DMS 273 (cell line): Measurements from ENCODE around the gene ARL3.
A peak's percentile ranks its signal among the peaks of the same experiment; 100 is the strongest.

Experiments
- DNase-seq: peaks from one replicate; lab custom pipeline; 2025; ENCODE audit not compliant: unreplicated experiment; lab: John Stamatoyannopoulos, UW

ARL3 gene

DNA sequence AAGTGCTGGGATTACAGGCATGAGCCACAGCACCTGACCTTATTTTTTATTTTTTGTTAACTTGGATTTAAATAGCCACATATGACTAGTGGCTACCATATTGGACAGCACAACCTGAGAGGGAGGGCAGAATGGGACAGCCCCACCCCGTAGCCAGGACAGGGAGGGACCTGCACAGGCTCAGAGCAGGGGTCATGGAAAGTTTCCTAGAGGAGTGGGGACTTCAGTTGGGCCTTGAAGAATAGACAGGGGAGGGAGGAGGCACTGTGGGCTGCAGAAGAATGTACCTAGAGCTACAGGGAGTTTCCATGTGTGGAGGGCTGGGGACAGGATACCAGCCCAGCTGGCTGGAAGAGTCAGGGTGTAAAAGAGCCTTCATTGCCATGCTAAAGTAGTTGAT, 61.1 kb downstream of the ARL3 start:
- no peak for DNase-seq

DNA sequence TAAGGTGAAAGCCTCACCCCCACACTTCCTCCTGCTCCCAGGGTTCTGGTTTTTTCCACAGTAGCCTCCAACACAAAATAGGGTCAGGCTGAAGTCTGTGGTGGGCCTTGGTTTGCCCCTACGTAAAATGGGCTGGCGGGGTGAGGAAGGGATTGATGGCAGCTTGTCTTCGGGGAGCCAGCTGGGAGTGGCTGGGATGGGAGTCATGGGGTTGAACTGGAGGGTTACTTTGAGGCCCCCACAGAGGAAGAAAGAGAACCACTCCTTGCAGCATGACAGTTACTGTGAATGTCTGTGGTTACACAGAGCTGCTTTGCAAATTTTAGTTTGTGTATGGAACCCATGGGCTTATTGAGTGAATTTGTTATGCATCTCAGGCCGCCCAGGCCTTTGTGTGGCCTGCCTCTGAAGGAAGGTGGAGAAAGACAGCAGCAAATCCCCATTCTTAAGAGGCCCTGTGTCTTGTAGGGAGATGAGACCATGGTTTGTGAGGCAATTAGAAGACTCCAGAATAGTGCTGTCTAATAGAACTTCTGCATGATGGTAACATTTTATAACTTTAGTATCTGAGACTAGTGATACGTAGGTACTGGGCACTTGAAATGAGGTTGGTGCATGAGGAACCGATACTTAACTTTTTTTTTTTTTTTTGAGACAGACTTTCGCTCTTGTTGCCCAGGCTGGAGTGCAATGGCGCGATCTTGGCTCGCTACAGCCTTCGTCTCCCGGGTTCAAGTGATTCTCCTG, 61.9 kb downstream of the ARL3 start:
- no peak for DNase-seq

DNA sequence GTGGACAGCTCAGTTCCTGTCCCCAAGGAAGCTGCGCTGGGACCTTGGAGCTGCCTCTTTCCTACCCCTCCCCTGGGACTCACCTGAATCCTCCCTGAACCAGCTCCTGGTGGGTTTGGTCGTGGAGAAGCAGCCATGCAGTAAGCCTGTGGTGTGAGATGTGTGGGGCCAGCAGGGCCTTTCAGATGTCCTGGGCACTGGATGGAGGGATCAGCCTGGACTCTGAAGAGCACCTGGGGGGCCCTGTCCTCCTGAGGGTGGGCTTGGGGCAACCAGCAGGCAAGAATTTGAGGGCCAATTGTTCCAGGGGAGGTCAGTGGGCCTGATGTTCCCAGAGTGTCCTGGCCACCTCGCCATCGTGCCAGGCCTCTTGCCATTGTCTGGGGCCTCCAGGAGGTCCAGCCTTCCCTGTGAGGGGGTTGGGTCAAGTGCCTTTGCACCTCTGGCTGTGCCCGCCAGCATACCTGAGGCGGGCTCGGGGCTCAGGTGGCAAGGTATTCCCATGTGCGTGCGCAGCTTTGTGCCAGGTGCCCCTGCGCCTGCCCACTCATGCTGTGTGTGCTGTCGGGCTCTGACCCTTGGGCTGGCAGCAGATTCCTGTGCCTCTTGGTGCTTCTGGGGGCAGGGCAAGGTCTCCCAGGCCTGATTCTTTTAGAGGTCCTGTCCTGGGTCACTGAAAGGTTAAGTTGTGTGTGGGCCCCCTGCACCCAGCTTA, 62.6 kb downstream of the ARL3 start:
- DNase-seq, result no peak

DNA sequence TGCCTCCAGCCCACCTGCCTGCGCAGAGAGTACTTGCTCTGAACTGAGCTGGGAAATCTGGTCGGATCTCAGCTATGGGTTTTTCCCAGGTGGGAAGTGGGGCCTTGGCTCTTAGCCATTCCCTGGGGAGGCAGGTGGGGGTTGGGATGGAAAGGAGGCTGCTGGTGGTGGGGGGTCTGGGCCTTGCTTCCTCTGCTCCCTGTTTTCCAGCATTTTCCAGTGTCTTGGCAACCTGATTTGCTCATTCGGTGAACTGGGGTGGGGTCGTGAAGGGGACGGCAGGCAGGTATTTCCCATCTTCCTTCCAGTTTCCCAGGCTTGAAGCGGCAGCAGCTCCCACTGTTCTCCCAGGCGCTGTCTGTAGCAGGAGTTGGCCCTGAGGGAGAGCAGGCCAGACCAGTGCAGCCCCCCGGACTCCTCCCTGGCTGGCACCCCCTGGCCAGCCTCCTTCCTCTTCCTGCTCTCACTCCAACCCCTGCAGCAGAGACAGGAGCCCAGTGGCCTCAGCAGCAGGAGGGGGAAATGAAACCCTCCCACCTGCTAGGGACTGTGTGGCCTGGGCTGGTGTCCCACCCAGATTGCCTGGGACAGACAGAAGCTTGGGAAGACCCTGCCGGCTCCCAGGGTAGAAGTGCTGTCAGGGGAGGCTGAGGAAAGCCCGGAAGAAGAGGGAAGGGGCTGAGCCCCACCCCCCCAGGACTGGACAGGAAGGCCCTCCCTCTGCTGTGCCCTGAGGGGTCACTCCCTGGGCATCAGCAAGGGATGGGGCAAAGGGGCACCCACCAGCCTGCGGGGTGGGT, 63.3 kb downstream of the ARL3 start:
- no peak for DNase-seq

DNA sequence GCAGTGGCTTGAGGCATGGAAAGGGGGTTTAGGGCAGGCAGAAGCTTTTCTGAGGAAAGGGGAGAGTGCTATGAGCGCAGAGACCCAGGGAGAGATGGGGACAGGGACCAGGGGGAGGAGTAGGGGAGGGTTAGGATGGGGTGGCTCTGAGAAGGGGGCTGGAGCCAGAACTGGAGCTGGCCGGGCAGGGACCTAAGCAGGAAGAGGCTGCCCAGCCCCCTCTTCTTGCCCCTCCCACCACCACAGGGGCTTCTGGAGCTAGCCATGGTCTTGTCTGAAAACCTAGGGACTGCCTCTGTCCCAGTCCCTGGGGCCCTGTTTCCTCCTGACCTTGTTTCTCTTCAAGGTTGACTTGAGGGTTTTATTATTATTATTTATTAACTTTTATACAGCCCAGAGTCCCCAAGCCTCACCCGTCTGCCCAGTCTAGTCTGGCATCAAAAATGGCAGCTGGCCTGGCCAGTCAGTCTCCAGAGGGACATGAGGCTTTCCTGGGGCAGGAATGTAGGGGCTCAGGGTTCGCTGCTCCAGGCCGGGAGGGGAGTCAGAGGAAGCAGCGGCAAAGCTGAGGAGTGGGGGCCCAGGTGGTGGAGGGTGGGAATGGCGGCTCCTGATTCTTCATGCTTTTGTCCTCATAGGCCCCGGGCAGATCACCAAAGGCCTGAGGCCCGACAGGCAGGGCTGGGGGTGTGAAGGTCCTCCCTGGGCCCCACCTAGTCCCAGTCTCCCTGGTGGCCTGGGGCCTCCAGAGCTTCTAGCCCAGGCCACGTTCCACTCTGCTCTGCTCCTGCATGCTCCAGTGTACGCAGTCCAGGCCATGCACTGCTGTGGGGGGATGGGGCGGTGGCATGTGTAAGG, 64.2 kb downstream of the ARL3 start:
- DNase-seq, result no peak

DNA sequence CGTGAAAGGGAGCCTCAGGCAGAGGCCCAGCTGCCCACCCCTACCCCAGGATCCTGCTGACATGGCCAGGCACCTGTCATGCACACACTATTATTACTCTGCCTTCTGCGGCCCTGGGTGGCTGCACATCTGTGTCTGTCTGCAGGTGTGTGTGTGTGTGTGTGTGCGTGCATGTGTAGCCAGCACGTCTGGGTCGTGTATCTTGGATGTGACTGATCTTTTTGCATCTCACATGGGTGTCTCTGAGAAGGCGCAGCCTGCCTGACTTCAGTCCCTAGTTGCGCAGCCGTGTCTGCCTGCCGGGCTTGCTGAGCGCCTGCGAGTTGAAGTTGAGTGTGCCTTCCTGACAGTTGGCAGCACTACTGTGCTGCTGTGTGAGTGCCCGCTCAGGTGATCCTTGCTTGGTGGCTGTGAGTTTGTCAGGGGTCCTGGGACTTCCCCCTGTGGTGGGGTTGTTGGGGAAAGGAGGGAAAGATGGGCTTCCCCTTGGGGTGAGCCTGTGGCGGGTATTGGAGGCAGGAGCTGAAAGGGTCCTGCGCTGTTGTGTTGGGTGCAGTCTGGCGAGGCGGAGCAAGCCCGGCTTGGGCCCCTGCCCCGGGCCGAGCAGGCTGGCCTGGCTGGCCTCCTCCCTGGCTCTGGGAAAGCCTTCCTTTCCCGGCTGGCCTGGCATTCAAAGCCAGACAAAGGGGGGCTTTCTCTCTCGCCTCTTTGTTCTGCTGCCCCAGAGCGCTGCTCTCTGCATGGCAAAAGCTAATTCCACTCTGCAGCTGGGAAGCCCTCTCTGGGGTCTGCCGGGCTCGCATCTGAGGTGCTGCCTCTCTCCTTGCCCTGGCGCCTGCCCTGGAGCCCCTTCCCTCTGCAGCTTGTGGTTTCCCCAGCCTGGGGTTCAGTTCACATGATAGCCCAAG, 65.1 kb downstream of the ARL3 start:
- no peak for DNase-seq

DNA sequence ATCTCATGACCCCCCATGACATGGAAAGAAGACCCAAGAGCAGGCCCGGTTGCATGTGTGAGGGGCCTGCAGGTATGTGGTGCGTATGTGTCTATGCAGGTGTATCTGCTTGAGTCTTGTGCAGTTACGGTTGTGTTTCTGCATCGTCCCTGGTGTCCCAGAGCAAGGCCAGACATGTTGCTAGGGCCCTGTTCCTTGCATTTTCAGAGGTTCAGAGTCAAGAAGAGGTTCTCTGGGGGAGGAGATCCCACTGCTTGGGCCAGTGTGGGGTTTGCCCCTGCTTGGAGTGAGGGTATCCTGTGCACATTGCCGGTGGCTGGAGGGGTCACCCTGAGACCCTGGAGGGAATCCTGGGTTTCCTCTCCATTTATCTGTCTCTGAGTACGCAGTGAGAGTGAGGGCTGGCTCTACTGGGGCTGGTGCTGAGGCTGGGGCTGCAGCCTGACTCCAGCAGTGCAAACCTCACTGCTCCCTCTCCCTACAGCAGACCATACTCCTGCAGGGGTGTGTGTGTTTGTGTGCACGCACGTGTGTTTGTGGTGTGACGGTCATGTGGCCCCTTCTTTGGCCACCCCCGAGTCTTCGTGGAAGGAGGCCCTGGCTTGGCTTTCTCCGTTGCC, 65.8 kb downstream of the ARL3 start:
- no peak for DNase-seq

DNA sequence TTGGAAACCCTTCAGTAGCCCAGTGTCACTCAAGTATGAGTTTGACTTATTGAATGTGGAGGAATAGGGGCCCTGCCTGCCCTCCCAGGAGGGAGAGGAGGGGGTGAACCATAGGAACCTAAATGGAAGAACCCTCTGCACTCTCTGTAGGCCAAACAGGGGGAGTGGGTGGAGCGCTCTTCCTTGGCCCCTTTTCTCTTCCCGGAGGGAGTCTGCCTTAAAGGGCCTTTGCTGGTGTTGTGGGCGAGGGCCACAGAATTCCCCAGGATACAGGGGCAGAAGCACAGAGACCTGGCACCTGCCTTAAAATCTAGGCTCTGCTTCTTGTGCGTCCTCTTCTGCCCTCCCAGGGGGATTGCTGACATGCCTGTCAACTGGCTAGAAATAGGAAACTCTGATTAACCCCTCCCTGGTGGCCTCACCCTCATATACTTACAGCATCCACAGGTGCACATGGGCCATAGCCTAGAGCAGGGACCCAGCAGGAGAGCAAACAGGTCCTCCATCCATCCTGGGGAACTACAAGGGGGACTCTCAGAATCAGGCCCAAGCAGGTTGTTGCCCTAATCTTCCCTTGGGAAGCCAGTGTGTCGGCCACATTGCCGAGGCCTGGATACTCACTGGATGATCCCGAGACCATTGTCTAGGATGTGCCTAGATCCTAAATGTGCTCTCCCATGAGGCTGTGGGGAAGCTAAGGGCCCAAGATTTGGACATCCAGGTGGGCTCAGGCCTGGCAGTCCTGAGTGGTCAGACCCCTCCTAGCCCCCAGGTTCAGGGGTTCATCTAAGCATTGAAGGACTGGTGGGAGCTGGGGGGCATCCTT, 66.5 kb downstream of the ARL3 start:
- DNase-seq, result no peak

DNA sequence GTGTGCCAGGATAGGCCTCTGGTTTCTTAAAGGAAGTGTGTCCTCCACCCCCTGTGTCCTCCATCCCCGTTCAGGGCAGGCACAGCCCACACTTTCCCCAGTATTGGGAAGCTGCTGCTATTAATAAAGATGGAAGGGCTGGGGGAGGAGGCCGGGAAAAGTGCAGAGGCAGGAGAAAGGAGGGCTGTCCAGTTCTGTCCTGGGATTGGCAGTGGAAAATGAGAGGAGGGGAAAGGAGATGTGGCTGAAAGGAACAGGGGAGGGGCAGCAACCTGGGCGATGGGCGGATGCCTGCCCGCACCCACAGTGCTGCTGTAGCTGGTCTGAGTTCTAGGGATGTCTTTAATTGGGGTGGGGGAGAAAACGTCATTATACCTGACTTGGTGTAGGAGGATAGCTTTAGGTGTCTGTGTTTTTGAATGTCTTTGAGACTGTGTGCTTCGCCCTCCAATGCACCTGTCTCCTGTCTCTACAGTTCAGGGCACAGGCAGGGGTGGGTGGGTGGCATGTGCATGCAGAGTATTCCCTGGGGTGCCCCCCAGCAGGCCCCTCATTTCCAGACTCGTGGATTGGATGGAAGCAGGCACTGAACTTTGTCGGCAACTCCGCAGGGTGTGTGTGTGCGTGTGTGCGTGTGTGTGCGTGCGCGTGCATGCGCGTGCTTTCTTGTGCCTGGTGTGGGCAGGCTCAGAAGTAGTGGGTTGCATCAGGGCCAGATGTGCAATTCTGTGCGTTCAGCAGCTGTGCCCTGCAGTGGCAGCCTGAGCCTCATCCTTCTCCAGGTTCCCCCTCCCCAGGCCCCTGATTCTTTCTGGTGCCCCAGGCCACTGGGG, 67.4 kb downstream of the ARL3 start:
- DNase-seq, result peak; percentile 42

DNA sequence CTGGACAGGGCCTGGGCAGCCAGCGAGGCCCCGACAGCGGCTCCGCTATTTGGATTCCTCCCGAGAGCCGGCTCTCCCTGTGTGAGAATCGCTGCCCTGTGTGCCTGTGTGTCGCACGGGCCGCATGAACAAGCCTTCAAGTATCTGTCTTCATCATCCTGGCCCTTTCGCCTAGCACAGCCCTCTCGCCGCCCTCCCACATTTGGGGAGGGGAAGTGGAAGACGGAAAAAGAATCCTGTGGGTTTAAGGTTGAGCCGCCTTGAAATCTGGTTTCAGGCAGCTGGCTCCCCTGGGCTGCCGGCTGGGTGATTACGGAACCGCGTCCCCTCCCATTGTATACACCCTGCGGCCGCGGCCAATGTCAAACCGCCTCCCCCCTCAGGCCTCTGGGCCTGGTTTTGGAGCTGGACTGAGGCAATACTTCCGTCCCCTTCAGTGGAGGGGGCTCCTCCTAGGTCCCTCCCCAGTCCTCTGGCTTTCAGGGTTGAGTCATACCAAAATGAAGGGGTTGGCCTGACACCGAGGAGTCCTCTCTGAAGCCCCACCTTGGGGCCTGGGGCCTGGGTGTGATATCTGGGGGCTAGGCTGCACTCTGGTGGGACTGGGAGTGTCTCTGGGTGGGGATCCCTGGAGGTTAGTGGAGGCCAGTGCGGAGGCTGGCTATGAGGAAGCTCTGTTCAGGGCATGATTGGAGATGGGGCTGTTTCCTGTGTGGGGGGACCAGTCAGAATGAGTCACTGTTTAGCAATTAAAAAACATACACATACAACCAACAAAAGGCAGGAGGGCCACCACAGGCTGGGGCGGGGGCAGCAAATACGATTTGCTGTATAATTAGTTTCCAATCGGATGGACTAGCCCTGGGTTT, 68.2 kb downstream of the ARL3 start:
- peak; percentile 71 for DNase-seq

DNA sequence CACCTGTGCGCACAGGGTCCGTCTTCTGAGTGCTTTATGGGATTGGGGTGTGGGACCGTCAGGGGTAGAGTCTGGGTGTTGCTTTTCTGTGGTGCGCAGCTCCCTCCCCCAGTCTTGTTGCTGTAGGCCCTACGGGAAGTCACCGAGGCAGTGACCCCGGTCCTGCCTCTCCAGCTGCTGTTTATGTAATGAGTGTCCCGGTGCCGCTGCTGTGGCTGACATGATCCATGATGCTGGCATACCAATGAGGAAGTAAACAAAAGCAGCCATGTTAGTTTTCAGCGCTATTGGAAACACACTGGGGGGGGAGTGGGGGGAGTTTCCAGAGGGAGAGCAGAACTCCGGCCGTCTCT, 68.8 kb downstream of the ARL3 start:
- peak; percentile 61 for DNase-seq

DNA sequence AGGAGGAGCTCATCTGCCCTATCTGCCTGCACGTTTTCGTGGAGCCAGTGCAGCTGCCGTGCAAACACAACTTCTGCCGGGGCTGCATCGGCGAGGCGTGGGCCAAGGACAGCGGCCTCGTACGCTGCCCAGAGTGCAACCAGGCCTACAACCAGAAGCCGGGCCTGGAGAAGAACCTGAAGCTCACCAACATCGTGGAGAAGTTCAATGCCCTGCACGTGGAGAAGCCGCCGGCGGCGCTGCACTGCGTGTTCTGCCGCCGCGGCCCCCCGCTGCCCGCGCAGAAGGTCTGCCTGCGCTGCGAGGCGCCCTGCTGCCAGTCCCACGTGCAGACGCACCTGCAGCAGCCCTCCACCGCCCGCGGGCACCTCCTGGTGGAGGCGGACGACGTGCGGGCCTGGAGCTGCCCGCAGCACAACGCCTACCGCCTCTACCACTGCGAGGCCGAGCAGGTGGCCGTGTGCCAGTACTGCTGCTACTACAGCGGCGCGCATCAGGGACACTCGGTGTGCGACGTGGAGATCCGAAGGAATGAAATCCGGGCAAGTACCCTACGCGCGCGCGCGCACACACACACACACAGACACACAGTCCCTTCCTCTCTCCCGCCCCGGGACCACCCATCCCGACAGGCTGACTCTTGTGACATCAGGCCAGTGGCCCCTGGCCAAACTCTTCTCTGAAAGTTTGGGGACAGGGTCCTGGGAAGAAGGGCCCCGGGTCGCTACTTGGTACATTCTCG, 69.4 kb downstream of the ARL3 start:
- peak; percentile 93 for DNase-seq

DNA sequence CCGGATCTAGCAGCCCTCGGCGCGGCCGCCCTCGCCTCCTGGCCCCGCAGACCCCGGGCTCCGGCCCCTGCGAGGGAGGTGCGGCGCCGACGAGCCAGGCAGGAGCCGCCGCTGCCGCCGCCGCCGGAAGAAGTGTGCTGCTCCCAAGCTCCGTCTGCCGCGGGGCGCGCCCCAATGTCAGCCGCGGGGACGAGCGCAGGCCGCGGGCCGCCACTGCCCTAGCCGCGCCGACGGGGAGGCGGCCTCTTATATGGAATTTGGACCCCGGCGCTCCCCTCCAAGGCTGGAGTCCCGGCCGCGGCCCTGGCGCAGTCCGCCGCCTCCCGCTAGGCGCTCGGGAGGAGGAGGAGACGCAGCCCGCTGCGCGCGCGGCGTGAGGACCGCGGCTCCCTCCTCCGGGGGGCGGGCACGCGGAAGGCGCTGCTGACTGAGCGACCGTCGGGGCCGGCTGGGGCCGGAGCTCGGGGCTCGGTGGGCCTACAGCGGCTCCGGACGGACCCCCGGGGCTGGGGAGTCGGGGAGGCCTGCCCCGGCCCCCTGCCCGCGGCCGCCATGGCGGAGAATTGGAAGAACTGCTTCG, 70.0 kb downstream of the ARL3 start, which contains the start of gene TRIM8:
TRIM8 (plus strand) TSS at position 414 of the 580 bp plus-strand sequence; CDS start at position 553, 139 bp downstream.
- peak; percentile 83 for DNase-seq

DNA sequence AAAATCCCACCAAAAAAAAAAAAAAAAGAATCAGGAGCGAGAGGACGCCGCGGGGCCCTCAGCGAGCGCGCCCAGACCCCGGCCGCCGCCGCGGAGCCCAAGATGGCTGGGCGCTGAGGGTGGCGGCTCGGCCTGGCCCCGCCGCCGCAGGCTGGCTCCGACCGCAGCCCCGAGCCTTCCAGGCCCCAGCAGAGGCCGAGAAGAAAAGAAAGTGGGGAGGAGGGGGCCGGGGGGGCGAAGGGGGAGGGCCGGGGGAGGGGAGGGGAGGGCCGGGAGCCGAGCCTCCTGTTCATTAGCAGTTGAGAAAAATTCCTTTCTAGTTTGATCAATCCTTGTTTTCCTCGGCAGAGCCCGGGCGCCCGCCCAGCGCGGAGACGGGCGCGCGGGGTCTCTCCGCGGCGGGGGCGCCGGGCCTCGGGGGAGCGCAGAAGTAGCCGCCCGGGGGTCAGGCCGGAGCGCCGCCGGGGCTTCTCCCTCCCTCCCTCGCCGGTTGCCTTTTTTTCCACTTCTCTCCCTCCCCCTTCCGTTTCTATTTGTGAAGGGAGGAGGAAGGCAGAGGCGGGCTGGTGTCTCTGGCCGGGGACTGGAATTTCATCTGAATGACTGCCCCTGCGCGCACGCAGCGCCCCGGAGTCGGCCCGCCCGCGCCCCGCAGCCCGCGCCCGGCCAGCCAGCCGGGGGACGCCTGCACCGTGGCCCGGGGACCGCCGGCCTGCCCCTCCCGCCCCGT, 70.7 kb downstream of the ARL3 start:
- DNase-seq, result peak; percentile 79

DNA sequence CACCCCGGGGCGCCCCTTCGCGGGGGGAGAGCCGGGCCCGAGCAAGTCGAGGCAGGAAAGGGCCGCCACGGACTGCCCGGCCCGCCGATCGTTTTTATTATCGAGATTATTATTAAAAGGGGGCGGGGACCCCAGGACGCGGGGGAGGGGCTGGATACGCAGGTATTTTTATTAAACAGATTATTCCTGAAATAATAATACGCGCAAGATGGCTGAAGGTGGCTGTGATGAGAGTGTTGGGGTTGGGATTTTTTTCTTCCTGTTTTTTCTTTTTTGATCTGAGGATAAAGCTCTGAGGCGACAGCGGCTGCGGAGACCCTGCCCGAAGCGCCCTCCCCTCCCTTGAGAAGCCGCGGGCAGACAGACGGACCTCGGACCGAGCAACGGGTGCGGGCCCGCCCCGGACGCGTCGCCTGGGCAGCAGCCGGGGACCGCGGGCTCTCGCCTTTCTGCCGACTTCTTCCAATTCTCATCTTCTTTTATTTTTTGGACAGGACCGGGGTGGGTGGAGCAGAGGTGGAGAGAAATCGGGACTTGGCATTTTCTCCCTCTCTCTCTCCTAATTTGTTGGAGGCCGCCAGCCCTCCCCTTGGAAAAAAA, 71.4 kb downstream of the ARL3 start:
- DNase-seq, result peak; percentile 75
